Right lobe of liver (tissue), 4 donors: ENCODE results near the gene NR1D2.

Experiments
- POLR2A ChIP-seq: fragments of 450-650 bp; IDR thresholded peaks from one replicate; pipeline ENCODE4 v1.6.1; 2017; ENCODE audit warnings: antibody characterized with exemption, mild to moderate bottlenecking
- TF ChIP-seq, protein P1 (sequence below), 4 donors: fragments of 200-600 bp in 3 of 4; fragments of 450-650 bp in 1 of 4; IDR thresholded peaks; one replicate each; pipeline versions ENCODE4 v1.5.1 to v1.8.0; 2016 to 2022; ENCODE audit warnings: antibody characterized with exemption in 4 of 4, mild to moderate bottlenecking in 2 of 4
- donor health status: DM: no; HTN: no; CAD: no.
- donor health status: DM: no; HTN: no; CAD: no.
- donor health status: DM: no; HTN: yes; CAD: no.

DNA sequence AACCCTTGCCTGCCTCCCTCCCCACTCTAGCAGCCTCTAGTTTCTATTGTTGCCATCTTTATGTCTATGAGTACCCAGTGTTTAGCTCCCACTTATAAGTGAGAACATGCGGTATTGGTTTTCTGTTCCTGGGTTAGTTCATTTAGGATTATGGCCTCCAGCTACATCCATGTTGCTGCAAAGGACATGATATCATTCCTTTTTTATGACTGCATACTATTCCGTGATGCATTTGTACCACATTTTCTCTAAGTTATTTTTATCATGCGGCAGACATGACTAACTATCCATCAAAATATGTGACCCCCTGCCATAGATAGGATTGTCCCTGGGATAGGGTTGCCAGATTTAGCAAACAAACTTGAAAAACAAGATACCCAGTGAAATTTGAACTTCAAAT is 58.4 kb downstream of the NR1D2 start:
- no peak for TF ChIP-seq POLR2A
- TF ChIP-seq, protein P1, sequence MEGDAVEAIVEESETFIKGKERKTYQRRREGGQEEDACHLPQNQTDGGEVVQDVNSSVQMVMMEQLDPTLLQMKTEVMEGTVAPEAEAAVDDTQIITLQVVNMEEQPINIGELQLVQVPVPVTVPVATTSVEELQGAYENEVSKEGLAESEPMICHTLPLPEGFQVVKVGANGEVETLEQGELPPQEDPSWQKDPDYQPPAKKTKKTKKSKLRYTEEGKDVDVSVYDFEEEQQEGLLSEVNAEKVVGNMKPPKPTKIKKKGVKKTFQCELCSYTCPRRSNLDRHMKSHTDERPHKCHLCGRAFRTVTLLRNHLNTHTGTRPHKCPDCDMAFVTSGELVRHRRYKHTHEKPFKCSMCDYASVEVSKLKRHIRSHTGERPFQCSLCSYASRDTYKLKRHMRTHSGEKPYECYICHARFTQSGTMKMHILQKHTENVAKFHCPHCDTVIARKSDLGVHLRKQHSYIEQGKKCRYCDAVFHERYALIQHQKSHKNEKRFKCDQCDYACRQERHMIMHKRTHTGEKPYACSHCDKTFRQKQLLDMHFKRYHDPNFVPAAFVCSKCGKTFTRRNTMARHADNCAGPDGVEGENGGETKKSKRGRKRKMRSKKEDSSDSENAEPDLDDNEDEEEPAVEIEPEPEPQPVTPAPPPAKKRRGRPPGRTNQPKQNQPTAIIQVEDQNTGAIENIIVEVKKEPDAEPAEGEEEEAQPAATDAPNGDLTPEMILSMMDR (IDR thresholded peaks at IDR 0.05): no peak
